GOT3 (cell line): ENCODE measurements around the gene MLPH.
"Not testable (repeated sequence)": the region's sequence is repeated elsewhere in the genome, so short reads cannot be mapped to it uniquely, and the experiment has no call there.

Experiments used
- DNase-seq: peaks from one replicate; lab custom pipeline; 2025; ENCODE audit warnings: mixed read lengths; lab: John Stamatoyannopoulos, UW

MLPH gene

DNA sequence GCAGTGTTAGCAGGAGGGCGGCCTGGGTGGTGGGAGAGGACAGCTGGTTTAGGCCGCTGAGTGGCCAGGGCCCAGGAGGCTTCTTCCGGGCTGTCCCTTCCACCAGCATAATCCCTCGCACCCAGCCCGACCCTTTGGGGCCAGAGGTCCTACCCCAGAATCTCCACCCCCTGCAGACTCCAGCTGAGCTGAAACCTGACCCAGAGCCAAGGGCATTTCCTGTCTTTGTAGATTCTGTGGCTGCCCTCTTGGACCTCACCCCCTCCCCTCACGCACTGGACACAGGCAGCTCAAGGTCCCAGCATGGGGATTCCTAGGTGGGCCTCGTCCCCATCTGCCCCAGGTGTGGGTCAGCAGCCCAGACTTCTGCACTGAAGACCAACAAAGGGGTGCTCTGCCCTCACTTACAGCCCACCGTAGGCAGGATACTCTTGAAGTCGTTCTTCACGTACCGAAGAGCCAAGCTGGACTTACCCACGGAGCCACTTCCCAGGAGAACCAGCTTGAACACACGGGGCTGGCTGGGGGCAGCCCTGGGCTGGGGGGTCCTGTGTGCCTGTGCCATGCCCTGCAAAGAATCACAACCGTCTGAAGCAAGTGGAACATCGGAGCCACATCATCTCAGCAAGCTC lies 98.7 kb downstream of the MLPH start:
- DNase-seq, result no peak

DNA sequence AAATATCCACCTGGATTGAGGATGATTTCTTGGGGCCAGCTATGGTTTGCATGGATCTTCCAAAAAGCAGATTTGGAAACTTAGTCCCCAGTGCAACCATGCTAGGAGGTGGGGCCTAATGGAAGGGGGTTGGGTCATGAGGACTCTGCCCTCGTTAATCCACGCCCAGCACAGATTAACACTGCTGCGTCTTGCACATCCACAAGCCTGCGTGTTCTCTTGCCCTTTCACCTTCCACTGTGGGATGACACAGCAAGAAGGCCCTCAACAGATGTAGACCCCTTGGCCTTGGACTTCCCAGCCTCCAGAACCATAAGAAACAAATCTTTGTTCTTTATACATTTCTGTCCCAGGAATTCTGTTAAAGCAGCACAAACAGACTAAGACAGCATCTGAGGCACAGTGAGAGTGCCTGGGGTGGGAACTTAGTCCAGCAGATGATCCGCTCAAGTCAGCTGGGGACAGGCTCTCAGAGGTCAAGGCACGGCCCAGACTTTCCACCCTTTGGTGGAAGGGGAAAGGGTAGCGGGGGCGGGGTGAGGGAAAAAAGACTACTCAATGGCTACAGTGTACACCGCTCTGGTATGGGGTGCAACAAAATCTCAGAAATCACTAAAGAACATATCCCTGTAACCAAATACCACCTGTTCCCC lies 101.1 kb downstream of the MLPH start:
- no peak for DNase-seq

- DNase-seq, result no peak
These were observed 103.5 kb downstream of the MLPH start, which contains the start of gene RAB17 for GRCh38 chr2:237590272-237591140. Gene RAB17 (minus strand): TSS chr2:237590734. CDS start chr2:237586154, 4,580 bp downstream.

DNA sequence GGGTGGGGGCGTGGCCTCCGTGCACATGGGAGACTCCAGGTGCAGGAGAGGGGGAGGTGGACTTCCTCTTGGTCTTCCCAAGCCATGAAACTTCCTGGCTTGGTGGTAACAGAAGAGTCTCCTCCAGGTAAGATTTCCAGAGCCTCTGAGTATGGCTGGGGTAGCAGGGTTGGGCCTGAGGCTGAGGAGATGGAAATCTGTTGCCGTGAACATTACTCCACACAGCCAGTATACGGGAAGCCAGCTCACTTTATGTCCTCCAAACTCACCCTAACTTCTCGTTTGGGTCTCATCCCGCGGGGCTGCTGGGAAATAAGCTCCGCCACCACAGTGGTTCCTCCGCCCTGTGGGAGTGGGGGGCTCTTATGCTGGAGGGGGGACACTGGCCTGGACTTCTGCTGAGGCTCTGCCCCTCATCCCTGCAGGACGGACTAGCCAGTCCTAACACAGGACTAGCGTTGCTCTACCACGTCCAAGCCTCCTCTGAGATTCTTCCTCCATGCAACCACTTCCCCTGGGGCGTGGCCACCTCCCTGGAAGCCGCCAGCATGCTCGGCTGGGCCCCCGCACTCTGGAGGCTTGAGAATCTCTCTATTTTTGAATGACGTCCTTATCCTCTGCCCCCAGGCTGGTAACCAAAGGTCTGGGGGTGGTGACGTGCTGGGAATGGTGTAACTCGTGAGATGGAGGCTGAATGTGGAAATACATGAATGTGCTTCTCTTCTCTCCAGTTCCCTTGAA lies 104.3 kb downstream of the MLPH start:
- DNase-seq, result no peak

- no peak for DNase-seq
These were observed 105.5 kb downstream of the MLPH start for GRCh38 chr2:237592425-237592980.

DNA sequence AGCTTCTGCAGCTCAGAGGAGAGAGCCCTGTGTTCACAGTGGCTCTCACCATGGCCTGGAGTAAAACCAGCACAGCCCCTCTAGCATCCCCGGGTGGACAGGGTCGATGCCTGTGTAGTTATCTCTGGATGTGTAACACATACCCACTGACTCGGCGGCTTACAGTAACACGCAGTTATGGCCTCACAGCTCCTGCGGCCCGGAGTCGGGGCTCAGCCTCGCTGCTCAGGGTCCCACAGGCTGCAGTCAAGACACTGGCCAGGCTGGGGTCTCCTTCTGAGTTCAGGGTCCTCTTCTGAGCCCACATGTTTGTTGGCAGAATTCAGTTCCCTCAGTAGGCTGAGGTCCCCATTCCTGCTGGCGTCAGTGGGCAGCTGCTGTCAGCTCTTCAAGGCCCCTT lies 106.0 kb downstream of the MLPH start:
- no peak for DNase-seq

- no peak for DNase-seq
These were observed 106.7 kb downstream of the MLPH start for GRCh38 chr2:237593596-237594320.

DNA sequence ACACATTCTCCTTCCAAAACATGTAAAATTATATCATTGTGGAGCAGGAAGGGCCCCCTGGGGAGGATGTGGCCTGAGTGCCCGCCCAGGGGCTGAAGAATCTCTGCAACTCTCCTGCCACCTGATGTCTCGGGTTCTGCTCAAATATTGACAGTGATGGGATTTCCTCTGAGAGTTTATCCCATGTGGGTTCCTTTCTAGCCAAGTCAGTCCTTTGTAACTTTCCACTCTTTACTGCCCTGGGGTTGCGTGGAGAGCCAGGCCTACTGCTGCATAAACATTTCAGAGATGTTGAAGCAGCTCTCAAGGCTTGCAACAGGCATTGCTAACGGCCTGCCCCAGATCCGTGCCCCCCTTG lies 107.4 kb downstream of the MLPH start:
- DNase-seq, result no peak

DNA sequence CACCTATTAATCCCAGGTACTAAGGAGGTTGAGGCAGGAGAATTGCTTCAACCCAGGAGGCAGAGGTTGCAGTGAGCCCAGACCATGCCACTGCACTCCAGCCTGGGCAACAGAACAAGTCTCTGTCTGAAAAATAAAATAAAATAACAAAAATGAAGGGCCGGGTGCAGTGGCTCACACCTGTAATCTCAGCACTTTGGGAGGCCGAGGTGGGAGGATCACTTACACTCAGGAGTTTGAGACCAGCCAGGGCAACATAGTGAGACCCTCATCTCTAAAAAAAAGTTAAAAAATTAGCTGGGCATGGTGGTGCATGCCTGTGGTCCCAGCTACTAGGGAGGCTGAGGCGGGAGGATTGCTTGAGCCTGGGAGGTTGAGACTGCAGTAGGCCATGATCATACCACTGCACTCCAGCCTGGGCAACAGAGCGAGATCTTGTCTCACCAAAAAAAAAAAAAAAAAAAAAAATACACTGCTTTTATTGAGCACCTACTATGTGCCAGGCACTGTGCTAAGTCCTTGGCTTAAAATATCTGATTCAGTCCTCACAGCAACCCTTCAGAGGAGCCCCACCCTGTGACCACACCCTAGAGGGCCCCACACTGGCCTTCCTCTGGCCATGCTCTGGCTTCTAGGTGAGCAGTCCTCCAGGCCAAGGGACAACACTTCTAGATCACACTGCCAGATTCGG lies 108.9 kb downstream of the MLPH start:
- DNase-seq, result not testable (repeated sequence)

- no peak for DNase-seq
These were observed 109.6 kb downstream of the MLPH start for GRCh38 chr2:237596520-237597195.

DNA sequence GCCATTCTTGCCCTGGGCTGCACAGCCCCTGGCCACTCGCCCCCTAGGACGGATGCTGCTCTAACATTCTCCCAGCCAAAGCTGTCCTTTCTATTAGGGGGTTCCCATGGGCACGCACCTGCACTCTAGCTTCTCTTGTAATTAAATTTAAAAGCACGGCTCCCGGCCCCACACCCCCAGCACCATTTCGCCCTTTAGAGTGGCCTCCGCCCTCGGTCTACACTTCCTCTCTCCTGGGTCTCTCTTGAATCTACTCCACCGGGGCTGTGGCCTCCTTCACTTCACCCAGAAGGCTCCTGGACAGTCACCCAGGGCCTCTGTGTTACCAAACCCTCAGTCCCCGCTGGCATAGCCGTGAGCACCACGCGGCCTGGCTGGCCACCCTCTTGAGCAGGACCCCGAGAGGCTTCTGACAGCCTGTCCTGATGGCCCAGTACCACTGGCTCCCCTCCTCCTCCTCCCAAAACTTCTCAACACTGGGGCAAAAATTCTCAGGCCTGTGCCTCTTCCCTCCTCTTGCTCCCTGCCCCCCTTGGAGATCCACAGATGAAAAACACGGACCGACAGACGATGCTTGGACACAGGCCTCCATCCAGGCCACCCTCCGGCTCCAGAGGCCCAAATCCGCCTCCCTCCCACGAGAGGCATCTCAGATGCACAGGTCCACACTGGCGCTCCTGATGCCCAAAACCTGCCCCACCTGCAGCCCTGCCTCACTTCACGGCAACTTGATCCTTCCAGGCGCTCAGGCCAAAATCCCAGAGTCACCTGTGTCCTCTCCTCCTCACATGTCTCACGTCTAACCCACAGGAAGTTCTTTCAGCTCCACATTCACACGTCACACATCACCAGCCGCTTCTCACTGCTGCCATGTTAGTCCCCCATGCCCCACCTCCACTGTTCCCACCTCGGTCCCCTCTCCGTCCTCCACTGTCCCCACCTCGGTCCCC lies 110.4 kb downstream of the MLPH start:
- no peak for DNase-seq

DNA sequence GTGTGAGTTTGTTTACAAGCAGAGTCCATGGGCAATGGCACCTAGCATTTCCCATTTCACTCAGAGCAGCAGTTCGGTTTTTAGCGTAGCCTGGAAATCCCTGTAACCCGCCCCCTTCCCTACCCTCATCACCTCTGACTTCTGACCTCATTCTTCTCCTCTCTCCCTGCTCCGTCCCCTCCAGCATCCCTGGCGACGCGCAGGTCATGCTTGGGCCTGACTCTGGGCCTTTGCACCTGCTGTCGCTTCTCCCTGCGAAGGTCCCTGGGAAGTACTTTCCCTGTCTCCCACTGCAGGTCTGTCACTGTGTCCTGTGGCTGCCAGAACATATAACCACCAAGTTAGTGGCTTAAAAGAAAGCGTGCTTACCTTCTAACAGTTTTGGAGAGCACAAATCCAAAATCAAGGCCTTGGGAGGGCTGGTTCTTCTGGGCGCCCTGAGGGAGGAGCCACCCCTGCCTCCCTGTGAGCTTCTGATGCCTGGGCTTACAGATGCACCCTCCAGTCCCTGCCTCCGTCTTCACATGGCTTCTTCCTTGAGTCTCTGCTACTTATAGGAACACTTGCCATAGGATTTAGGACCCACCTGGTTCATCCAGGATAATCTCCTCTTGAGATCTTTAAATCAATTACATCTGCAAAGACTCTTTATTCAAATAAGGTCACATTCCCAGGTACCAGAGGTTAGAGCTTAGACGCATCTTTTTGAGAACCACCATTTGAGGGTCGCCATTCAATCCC lies 111.6 kb downstream of the MLPH start:
- no peak for DNase-seq

- DNase-seq, result no peak
These were observed 112.5 kb downstream of the MLPH start for GRCh38 chr2:237599465-237600110.

DNA sequence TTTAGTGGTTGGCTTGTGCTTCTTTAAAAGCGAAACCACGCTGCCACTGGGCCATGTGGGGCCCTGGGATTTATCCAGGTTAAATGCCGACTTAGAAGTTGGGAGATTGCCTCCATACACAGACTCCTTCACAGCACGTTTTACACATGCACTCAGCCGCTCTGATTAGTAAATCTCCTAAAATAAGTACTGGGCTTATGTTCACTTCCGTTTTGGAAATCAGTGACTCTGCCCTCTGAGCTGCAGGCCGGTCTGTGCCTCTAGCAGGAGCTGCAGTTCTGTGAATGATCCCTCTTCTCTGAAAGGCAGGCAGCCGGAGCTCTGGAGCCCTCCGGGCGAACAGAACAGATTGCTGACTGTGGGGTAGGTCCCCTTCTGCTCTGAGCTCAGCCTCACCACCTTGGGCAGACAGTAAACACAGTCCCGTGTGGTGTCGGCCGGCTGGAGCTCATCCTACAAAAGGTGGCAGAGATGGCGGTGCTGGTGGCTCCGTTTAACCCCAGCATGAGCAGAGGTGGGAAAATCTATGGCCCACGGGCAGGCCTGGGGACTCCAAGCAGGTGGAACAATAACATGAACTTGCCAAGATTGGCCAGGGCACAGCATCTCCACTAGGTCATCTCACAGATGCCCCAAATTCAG lies 113.3 kb downstream of the MLPH start:
- no peak for DNase-seq

DNA sequence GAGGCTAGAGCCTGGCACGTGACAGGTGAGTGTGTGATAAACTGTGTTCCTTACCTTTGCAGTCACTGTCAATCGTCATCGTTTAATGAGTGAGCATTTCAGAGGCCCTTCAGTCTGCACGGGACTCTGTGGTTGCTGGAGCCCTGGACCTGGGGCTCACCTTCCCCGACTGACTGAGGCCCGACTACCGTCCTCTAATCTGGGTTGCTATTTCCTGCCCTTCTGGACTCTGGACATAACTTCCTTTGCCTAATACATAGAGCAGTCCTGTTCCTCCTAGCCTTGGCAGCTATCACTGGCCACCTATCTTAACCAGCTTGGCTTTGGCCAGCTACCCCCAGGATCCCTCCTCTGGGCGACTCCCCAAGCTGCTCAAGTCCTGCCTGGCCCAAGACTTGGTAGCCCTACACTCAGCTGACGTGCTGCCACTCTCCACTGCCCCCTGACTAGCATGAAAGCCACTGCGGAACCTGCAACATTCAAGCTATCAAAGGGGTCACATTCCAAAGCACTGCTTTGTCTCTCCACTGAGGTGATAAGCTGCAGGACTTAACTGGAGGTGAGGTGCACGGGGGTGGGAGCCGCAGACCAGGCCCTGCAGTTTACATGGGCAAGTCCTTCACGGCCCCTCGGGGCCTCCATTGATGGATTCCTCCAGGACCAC lies 114.5 kb downstream of the MLPH start:
- no peak for DNase-seq

- no peak for DNase-seq
These were observed 115.4 kb downstream of the MLPH start for GRCh38 chr2:237602409-237602808.
